Suprapubic skin (tissue), 4 donors: ENCODE results near the gene KCNA10. TPM values are rescaled to one million over a fixed set of nuclear protein-coding genes. Genes with fewer than 3 reads are reported as not detected.

Experiments
- DNase-seq, 2 donors: peaks; one replicate each; pipeline ENCODE4 v3.0.0-alpha.2; 2019; ENCODE audit warnings: low spot score in 2 of 2
- H3K27ac ChIP-seq: fragments of 200-600 bp; sonication (generic); one replicate; pipeline ENCODE4 v1.5.1; 2019
- H3K27me3 ChIP-seq: fragments of 200-600 bp; sonication (generic); one replicate; pipeline ENCODE4 v1.5.1; 2019
- H3K36me3 ChIP-seq: fragments of 200-600 bp; sonication (generic); one replicate; pipeline ENCODE4 v1.5.1; 2019
- H3K4me1 ChIP-seq: fragments of 200-600 bp; sonication (generic); one replicate; pipeline ENCODE4 v1.5.1; 2019
- H3K4me3 ChIP-seq: fragments of 200-600 bp; sonication (generic); one replicate; pipeline ENCODE4 v1.5.1; 2019; ENCODE audit warnings: mild to moderate bottlenecking
- H3K9me3 ChIP-seq: fragments of 200-600 bp; sonication (generic); one replicate; pipeline ENCODE4 v1.5.1; 2019
- CTCF ChIP-seq, 2 donors: fragments of 200-600 bp in 1 of 2; fragments of 450-650 bp in 1 of 2; sonication (generic) in 1 of 2; IDR thresholded peaks; one replicate each; pipeline ENCODE4 v1.5.1; 2016 to 2019; ENCODE audit warnings: antibody characterized with exemption in 2 of 2, mild to moderate bottlenecking in 1 of 2, moderate library complexity in 1 of 2
- EP300 ChIP-seq: sonication (generic); formaldehyde crosslinking; IDR thresholded peaks from one replicate; pipeline ENCODE4 v1.6.1; 2017; ENCODE audit warnings: antibody characterized with exemption
- POLR2A ChIP-seq, 2 donors: fragments of 450-650 bp; IDR thresholded peaks; one replicate each; pipeline ENCODE4 v1.6.1; 2017; ENCODE audit warnings: antibody characterized with exemption in 2 of 2, mild to moderate bottlenecking in 2 of 2, moderate library complexity in 2 of 2
- POLR2AphosphoS5 ChIP-seq, 3 donors: sonication (generic); formaldehyde crosslinking; IDR thresholded peaks; one replicate each; pipeline ENCODE4 v1.6.1; 2017; ENCODE audit warnings: antibody characterized with exemption in 3 of 3
- WGBS: methylation state at CpG from one replicate; pipeline ENCODE4 v1.1.5; 2018; 5-methylcytosine and 5-hydroxymethylcytosine counted together
- total RNA-seq, 4 donors: library from RNA; depleted of rRNA; stranded (reverse); fragments of >200 nt; gene quantifications; one replicate each; pipeline ENCODE4 v1.1.0, GENCODE V29; 2016

KCNA10 gene
- total RNA-seq, 4 donors from 2014 or later: not detected

- Histone ChIP-seq H3K36me3 (no peaks in the 10 kb centered on the region), H3K4me1 (no peaks in the 10 kb centered on the region), H3K27ac (no peak overlapping the region), H3K9me3 (no peaks in the 10 kb centered on the region), H3K4me3 (no peak overlapping the region), H3K27me3 (no peaks in the 10 kb centered on the region)
- no peak for DNase-seq
- WGBS: 81% methylated on average over 5 of the region's 5 CpGs
- TF ChIP-seq POLR2A (IDR thresholded peaks at IDR 0.05) (no peak), POLR2AphosphoS5 (IDR thresholded peaks at IDR 0.05) (no peak), CTCF (IDR thresholded peaks at IDR 0.05) (no peak), EP300 (no peak)
Observed at GRCh38 chr1:110503471-110503870, 15.5 kb downstream of the KCNA10 start.

DNA sequence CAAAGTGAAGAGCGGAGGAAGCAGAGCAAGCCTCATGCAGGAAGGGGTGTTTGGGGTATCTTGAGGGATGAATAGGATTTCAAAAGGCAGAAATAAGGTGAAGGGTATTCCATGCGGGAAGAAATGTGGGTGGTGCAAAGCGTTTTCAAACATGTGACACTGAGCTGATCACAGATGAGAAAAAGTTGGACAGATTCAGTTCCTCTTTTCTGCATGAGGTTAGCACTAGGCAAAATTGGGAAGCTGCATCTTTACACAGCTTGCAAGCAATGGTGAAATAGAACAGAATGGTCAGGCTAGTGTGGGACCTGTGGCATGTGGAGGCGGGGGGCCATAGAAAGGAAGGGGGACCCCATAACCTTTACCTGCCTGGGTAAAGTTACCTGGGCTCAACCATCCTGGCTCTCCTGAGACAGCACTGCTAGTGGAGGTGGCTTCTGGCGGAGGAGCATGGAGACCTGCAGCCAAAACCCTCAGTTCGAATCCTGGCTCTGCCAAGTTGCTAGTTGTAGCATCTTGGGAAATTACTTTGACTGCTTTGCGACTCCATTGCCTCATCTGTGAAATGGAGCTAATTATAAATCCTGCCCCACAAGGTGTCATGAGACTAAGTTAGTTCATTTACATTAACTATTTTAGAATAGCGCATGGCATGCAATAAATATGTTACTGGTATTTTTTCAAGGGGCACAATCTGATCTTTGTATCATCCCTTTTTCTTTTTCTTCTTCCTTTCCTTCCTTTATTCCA is 16.4 kb downstream of the KCNA10 start:
- Histone ChIP-seq H3K4me1 (no peaks in the 10 kb centered on the region), H3K27ac (no peak overlapping the region), H3K27me3 (no peaks in the 10 kb centered on the region), H3K4me3 (no peak overlapping the region), H3K9me3 (no peaks in the 10 kb centered on the region), H3K36me3 (no peaks in the 10 kb centered on the region)
- 77% methylated on average over 8 of the region's 8 CpGs for WGBS
- TF ChIP-seq POLR2A (IDR thresholded peaks at IDR 0.05): no peak
- no peak for DNase-seq

GRCh38 chr1:110501488-110502132 is 17.4 kb downstream of the KCNA10 start:
- no peaks in the 10 kb centered on the region for H3K27me3 ChIP-seq
- no peak for TF ChIP-seq CTCF (IDR thresholded peaks at IDR 0.05)
- TF ChIP-seq EP300: no peak
- no peak for TF ChIP-seq POLR2AphosphoS5 (IDR thresholded peaks at IDR 0.05)
- TF ChIP-seq POLR2A (IDR thresholded peaks at IDR 0.05): no peak
- no peaks in the 10 kb centered on the region for H3K9me3 ChIP-seq
- WGBS: 82% methylated on average over 6 of the region's 6 CpGs
- H3K4me1 ChIP-seq: no peaks in the 10 kb centered on the region
- H3K36me3 ChIP-seq: no peaks in the 10 kb centered on the region
- no peak overlapping the region for H3K27ac ChIP-seq
- no peak overlapping the region for H3K4me3 ChIP-seq
- no peak for DNase-seq

GRCh38 chr1:110498270-110498669 is 20.7 kb downstream of the KCNA10 start:
- DNase-seq: no peak
- TF ChIP-seq POLR2A (IDR thresholded peaks at IDR 0.05): no peak
- no peak for TF ChIP-seq POLR2AphosphoS5 (IDR thresholded peaks at IDR 0.05)
- TF ChIP-seq EP300: no peak
- no peak for TF ChIP-seq CTCF (IDR thresholded peaks at IDR 0.05)
- Histone ChIP-seq H3K27me3 (no peaks in the 10 kb centered on the region), H3K4me1 (no peaks in the 10 kb centered on the region), H3K36me3 (no peaks in the 10 kb centered on the region), H3K27ac (no peak overlapping the region), H3K4me3 (no peak overlapping the region), H3K9me3 (no peaks in the 10 kb centered on the region)
- WGBS: 92% methylated on average over 6 of the region's 6 CpGs

DNA sequence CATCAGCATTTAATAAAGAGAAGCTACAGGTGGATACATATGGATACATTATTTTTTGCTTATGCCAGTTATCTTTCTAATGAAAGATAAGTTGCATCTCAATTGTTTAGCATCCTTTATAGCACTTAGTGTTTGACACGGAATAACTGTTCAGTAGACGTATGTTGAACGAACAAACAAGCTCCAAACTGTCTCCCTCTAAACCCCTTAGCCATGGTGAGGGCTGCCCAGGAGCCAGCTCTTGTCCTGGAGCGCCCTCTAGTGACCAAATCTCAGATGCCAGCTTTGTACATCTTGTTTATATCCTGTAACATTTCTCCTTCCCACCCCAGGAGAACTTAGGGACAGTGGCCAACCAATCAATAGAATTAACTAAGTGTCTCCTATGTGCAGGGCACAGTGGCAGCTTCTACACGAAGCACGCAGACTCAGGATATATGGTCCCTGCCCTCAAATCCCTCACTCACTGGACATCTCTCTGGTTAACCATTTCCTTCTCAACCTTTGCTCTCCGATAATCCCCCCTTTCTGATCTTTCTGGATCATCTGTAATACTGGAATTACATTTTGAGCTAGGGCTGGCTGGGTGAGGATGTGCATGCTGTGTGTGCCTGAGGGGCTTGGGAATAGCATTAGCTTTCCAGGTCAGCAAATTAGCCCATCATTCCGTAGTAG is 22.9 kb downstream of the KCNA10 start:
- Histone ChIP-seq H3K4me3 (no peak overlapping the region), H3K9me3 (no peaks in the 10 kb centered on the region), H3K36me3 (no peaks in the 10 kb centered on the region), H3K27me3 (no peaks in the 10 kb centered on the region), H3K4me1 (no peaks in the 10 kb centered on the region), H3K27ac (no peak overlapping the region)
- WGBS: 23% methylated on average over 8 of the region's 8 CpGs
- TF ChIP-seq POLR2AphosphoS5 (IDR thresholded peaks at IDR 0.05): no peak
- TF ChIP-seq CTCF (IDR thresholded peaks at IDR 0.05): peak; percentile 69 to 87
- DNase-seq: peak in 1 of 2 donors; percentile 80
